ENCODE results near the gene ATE1. TPM values are rescaled to one million over a fixed set of nuclear protein-coding genes. Genes with fewer than 3 reads are reported as not detected.
A peak's percentile ranks its signal among the peaks of the same experiment; 100 is the strongest.
"Not testable (repeated sequence)": the region's sequence is repeated elsewhere in the genome, so short reads cannot be mapped to it uniquely, and the experiment has no call there.

Gene ATE1
- total RNA-seq, 1 donor from 2014 or later, result 83.1 TPM

DNA sequence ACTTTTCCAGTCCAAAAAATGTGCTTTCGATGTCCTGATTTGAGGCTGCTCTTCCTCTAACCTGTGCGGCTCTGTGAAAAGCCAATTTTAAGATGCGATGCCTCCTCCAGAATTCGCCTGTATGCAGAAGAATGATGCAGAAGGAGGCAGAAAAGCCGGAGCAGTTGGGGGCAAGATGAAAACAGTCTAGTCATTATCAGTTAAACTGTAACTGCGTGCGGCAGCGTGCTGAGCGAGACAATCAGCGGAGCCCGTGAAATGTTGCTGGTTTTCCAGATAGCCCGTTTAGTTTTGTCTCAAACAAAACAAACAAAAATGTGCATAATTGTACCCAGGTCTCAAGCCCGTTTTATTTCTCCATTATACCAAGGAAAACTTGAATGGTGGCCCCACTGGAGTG, 192.6 kb downstream of the ATE1 start:
- DNase-seq, result no peak

DNA sequence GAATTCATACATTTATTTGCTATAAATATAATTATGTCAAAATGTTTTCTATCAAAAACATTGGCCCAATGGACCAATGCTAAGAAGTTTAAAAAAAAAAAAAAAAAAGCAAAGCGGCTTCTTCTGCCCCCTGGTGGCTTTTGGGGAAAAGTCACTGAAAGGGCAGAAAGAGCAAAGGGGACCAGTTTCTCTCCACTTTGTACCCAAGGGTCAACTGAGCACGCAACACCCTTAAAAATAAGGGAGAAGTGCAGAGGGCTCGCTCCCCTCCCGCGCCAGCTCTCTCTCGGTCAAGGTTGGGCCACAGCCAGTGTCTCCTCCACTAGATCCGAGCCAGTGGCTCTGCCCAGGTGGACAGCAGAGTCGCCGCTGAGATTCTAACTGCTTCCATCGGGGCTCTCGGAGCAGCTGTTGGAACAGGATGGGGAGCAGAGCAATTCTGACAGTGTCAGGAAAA, 193.2 kb downstream of the ATE1 start:
- DNase-seq, result peak; percentile 50

DNA sequence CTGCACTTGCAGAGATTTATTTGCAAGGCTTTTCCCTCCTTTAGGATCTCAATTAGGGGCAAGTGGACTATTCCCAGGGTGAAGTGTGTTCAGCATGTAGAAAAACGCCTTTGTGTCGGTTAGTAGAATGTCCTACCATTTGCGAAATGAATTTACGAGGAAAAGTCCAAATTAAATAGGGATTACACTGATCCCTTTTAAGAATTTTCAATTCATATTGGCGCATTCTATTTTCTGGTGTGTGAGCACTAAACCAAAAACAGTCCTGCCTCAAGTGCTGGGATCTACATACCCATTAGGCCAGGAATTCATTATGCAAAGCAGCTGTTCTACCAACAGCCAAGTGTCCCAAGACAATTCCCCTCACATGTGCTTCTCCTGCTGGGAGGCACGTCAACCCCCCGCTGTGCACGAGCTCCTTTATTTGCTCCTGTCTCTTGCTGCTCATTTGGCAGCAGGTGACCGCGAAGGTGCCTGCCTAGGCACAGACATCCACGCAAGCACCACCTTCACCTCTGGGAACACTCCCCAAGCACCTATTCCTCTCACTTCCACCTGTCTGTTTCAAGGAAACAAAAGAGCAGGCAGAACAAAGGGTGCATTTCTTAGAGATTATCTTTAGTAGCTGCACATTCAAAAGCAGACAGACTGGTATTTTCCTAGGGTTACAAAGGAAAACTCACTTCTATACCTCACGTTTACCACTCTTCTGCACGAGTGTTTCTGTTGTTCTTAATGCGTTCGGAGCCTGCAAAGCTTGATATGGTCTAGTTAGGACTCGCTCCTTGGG, 195.0 kb downstream of the ATE1 start:
- peak; percentile 27 for DNase-seq

DNA sequence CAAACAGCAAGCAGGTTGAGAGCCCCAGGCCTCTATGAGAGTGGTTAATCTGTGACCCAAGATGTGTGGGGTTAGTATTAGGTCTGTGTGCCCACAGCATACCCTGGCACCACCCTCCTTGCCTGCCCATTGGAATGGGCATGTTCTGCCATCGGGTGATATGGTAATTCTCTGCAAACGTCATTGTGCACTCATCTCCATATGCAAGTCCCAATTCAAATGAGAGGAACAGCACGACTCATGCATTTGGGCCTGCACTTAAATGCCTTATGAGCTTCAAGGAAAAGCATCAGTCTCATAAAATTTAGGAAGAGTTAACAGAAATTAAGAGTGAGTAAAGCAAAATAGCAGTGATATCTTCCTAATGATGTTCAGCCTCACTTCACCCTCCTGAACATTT, 195.7 kb downstream of the ATE1 start:
- DNase-seq, result no peak

DNA sequence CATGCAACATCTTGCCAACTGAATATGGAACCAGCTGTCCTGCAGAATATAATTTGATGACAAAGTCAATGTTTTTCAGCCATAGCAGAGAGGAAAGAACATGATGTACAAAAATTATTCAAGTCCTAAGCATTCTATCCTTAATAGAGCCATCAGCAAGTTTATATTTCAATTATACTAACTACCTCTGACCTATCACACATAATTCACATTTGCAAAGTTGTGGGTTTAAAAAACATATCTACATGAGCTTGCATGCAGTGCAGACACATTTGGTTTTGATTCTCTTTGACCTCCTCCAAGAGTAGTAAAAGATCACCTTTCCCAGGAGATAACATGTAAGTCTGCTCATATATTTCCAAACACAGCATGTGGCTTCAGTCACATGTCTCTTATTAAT, 203.5 kb downstream of the ATE1 start:
- no peak for DNase-seq

DNA sequence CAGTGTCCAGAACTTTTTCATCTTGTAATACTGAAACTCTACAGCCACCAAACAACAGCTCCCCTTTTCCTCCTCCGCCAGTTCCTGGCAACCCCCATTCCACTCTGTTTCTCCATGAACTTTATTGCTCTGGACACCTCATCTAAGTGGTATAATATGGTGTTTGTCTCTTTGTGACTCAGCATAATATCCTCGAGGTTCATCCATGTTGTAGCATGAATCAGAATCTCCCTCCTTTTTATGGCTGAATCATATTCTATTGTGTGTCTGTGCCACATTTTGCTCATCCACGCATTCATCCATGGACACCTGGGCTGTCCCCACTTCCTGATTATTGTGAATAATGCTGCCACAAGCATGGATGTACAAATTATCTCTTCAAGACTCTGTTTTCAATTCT, 205.2 kb downstream of the ATE1 start:
- no peak for DNase-seq

DNA sequence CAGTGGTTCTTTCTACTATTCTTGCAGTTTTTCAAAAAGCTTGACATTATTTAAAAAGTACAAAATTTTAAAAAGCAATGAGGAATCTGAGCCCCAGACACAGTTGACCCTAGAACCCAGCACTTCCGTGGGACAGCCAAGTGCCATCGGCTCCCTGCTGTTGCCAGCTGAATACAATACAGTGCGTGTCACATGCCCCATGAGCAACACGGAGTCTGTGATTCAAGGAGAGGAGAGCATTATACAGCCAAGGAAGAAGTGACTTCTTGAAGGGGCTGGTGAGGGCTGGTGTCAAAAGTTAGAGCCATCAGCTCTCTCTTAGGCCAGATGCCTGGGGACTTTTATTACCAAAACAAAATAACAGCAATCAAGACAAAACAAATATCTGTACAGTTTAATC, 206.6 kb downstream of the ATE1 start:
- DNase-seq, result no peak

DNA sequence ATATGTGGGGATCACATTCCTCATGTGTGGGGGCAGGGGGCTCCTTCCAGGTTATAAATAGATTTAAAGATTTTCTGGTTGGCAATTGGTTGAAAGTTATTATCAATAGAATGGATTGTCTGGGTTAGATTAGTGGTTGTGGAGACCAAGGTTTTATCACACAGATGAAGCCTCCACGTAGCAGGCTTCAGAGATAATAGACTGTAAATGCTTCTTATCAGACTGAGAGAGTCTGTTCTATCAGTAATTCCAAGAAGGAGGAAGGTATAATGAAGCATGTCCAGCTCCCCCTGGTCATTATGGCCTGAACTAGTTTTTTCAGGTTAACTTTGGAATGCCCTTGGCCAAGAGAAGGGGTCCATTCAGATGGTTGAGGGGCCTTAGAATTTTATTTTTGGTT, 211.9 kb downstream of the ATE1 start:
- DNase-seq, result no peak

DNA sequence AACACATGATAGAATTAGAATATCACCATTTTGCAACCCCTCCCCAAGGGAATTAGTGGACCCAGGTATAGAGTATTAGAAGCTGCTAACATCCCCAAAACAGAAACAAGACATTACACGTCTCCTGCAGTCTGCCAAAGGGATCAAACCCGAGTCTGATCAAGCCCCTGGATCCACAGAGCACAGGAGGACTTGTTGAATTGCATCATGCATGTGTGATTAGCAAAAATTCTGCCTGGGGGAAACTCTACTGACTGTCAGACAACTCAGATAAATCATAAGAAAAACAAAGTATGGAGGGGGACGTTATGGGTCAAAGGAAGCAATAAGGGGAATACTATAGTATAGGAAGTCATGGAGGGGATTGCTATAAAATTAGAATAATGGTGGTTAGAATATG, 212.8 kb downstream of the ATE1 start:
- DNase-seq, result no peak

DNA sequence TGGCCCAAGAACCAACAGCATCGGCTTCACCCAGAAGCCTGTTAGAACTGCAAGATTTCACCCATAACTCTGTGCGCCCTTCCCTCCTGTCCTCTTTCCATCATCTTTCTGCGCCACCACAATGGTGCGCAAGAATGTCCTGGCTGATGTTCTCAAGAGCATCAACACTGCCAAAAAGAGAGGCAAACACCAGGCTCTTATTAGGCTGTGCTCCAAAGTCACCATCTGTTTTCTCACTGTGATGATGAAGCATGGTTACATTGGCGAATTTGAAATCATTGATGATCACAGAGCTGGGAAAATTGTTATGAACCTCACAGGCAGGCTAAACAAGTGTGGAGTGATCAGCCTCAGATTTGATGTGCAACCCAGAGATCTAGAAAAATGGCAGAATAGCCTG, 214.3 kb downstream of the ATE1 start:
- DNase-seq, result no peak

DNA sequence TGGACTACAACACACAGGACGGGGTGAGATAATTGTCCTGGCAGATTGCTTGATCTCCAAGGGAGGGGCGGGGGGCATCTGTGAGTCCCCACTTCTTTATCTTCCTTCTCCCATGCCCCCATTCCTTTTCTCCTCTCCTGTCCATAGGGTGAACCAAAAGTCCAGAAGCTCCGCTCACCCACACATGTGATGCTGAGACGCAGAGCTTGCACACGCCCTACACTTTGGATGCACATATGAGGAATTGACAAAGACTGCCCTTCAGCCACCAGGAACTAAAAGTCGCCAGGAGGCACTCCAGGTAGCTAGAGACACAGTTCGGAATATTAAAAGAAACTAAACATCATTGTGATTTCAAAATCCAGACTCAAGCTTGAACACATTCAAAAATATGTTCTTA, 216.9 kb downstream of the ATE1 start:
- DNase-seq, result no peak

DNA sequence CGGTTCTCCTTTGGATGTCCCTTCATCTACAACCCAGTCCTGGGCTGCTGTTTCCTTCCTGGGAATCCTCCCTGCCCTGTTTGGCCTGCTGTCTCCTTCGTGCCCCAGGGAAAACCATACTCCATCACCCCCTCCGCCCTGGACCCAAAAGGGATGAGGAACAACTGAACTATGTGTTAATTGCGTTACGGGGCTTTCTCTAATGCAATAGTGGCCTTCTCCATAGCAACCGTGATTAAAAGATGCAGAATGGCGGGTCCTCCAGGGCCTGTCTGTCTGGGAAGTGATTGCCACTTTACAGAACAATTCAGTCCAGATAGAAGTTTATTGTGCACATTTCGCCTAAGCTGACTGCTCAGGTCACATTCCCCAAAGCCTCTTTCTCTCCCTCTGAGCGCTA, 217.6 kb downstream of the ATE1 start:
- DNase-seq, result no peak

DNA sequence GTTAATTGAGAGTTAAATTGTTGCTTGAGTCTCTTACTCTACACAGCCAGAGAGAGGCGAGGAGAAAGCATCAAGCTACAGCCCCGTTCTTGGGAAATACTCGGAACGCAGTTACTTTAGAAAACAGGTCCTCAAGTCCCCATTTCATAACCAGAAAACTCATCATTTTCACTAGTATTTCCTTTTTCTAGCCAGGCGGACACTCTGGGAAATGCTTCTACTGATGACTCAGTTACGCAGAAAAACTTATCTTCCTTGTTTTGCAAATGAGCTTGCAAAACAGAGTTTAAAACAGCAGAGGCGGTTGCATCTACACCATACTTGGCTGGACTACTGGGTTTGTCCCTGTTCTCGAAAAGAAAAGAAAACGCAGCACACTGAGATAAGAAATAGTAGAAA, 218.2 kb downstream of the ATE1 start:
- no peak for DNase-seq

DNA sequence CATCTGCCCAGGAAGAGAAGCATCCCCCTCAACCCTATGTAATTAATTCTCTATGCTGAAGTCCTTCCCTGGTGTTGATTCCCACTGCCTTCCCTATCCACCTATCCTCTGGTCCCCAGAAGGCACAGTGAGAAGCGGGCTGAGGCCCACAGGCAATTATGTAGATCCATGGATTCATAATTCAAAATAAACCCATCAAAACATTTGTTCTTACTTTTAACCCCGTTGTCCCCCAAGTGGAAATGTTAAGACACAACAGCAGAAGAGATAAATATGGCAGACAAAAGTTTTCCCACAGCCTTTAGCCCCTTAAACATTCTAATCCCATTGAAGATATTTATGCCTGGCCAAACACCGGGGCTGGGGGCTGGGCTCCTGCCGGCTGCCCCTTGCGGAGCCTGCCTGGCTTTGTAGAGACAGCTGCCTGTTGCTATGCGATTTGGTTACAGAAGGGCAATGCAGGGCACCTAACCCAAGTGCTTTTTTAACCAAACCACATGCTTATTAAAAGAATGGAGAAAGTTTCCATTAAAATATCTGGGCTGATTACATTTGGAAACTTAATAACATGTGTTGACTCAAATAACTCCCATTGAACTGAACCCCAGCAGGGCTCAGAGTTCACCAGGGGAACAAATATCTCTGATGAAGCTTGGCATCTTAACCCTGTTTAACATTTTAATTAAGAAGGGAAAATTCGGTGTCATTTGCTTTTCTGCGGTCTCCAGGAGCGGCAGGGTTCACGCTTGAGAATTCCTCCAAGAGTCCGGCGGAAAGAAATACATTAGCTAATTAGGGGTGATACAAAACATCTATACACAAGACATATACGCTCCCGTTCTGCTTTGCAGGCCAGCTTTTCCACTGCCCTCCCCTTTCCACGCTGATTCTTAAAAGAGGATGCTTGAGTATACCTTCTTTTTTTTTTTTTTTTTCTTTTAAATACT, 218.8 kb downstream of the ATE1 start:
- DNase-seq, result peak; percentile 22

DNA sequence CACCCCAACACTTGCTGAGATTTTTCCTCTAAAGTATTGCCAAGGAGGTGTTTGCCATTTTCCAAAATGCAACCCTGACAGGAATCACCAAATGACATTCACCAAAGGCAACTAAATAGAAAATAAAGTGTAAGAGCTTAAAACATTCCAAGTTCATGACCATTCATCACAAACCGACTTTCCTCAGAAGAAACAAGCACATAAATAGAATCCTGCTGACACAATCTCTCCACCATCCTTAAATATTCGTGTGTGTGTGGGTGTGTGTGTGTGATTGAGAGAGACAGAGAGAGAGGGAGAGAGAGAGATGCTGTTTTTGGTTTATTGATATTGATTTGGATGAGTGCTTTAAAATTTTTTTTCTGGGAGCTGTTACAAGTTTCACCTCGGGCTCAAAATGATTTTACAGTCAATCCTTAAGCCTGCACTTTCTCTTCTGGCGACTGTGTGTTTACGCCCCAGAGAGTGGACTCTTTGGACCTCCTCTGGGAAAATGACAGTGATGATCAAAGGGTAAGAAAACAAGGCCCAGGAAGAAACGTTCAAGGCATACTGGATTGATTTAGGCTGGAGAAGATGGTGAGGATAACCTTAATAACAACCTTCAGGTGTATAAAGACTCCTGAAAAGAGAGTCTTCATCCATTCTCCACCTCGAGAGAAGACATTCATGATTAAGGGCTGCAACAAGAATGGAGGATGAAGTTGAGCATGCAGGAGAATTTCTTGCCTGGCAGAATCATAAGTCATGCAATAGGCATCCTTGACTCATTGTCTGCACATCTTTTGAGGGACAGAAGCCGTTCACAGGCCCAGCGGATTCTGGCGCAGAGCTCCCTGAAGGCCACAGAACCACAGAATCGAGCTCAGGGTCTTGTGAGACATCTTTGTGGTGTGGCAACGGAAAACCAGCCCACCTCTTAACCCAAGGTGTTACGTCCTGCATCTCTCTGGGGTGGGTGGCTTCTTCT, 225.2 kb downstream of the ATE1 start:
- DNase-seq, result no peak

DNA sequence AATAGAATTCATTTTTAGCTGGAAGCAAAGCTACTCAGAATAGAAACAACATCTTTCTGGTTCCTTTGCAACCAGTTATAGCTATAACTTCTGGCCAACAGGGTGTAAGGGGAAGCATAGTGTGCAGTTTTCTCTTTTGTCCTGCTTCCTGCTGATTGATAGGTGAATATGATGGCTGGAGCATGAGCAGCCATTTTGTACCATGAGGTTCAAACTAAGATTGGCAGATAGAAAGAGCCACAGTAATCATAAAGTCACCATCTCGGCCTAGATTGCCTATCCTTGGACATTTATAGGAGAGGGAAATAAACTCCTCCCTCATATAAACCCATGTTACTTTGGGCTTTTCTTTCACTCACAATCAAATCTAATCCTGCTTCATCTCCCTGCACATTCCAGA, 227.4 kb downstream of the ATE1 start:
- no peak for DNase-seq

DNA sequence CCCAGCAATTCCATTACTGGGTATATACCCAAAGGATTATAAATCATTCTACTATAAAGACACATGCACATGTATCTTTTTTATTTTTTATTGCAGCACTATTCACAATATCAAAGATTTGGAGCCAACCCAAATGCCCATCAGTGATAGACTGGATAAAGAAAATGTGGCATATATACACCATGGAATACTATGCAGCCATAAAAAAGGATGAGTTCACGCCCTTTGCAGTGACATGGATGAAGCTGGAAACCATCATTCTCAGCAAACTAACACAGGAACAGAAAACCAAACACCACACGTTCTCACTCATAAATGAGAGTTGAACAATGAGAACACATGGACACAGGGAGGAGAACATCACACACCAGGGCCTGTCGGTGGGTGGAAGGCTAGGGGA, 228.1 kb downstream of the ATE1 start:
- not testable (repeated sequence) for DNase-seq

DNA sequence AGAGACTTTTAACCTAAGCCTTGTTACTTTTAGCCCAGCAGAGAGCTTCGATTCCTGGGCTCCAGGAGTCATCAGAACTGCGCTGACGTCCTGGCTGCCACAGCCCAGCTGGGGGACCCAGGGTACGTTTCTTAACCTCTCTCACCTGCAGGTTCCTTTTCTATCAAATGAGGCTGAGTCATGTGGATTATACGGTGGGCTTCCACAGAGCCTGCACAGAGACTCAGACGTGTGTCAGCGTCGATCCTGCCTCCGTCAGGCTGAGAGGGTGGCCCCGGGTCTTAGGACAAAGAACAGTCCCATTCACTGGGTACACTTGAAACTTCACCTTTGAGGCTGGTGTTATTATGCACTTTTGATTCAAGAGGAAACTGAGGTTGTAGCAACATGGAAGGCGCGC, 228.9 kb downstream of the ATE1 start:
- no peak for DNase-seq

DNA sequence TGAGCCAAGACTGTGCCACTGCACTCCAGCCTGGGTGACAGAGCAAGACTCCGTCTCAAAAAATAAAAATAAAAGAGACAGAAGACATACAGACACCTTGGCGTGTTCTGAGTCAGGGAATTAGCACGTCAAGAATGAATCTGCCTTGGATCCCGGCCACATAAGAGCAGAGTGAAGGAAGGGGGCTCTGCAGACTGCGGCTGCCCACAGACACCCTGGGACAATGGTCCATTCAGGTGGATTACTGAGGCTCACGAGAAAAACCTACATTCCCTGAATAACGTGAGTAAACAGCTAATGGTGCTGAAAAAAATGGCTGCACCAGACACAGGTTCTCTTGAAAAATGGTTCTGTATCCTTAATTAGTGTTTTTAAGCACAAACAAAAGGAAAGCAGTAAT, 229.5 kb downstream of the ATE1 start:
- no peak for DNase-seq

DNA sequence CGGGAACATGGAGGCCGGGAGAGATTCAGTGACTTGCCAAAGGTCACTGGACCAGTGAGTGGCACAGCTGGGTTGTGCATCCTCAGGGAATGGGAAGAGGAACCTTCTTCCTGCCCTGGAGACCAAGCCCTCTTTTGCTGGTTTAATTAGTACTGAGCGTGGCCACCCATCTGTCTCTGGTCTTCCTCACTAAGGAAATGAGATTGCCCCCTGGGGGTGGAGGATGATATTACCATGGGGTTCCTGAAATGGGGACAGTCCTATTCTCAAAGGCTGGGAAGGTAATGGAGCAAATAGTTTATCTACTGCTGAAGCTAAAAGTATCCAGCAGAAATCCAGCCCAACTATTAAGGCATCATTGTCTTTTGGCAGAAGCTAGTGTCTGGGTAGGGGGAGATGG, 231.0 kb downstream of the ATE1 start:
- no peak for DNase-seq

DNA sequence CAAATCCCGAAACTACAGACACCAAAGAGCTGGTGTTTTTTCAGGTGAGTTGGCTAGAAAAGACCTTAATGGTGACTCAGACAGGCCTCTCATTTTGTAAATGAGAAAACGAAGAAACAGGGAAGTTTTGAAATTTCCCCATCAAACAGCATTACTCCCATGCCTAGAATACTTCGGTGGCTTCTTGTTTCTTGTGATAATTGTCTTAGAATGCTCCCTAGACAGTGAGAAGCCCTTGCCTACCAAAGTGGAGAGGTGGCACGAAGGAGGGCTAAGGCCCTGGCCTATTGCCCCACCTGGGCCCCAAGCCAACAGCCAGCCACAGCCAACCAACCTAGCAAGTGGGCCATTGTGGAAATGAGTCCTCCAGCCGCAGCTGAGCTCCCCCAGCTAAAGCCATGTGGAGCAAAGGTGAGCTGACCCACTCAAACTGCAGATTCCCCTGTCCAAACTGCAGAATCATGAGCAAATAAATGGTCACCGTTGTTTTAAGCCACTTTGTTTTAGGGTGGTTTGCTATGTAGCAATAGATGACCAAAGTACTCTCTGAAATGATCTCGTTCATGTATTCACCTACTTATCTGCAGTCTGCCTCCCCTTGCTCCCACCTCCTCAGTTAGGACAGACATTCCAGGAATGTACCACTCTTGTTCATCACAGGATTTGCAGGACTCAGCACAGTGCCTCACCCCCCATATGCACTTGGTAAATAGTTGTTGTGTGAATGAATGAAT, 231.9 kb downstream of the ATE1 start:
- DNase-seq, result no peak

Measured in tongue (tissue), 2 donors.